BLaER1 treated with 17β-estradiol and CSF1 and Interleukin-3, amounts not matched to agents 10 nM and 100 nM (cell line): ENCODE data around the gene TP73.

ENCODE experiments used
- H3K27ac ChIP-seq, 11 experiments: shearing (Covaris generic); formaldehyde crosslinking; 2 replicates each; pipeline ENCODE4 v1.8.1; 2022
- H3K27me3 ChIP-seq, 11 experiments: shearing (Covaris generic); formaldehyde crosslinking; 2 replicates each; pipeline ENCODE4 v1.8.1; 2022
- H3K36me3 ChIP-seq, 11 experiments: shearing (Covaris generic); formaldehyde crosslinking; 2 replicates each; pipeline ENCODE4 v1.8.1; 2022
- H3K4me1 ChIP-seq, 10 experiments: shearing (Covaris generic); formaldehyde crosslinking; 2 replicates each; pipeline ENCODE4 v1.8.1; 2022
- H3K4me2 ChIP-seq, 11 experiments: shearing (Covaris generic); formaldehyde crosslinking; 2 replicates each; pipeline ENCODE4 v1.8.1; 2022
- H3K4me3 ChIP-seq, 10 experiments: shearing (Covaris generic); formaldehyde crosslinking; 2 replicates each; pipeline ENCODE4 v1.8.1; 2022
- H3K9ac ChIP-seq, 11 experiments: shearing (Covaris generic); formaldehyde crosslinking; 2 replicates each; pipeline ENCODE4 v1.8.1; 2022
- H3K9me3 ChIP-seq, 11 experiments: shearing (Covaris generic); formaldehyde crosslinking; replicated peaks in 1 of 11; 2 replicates each; pipeline ENCODE4 v1.8.1; 2022
- H4K20me1 ChIP-seq, 11 experiments: shearing (Covaris generic); formaldehyde crosslinking; 2 replicates each; pipeline ENCODE4 v1.8.1; 2022
- Cebpa-rat ChIP-seq, 11 experiments: shearing (Covaris generic); IDR thresholded peaks; 2 replicates each; pipeline ENCODE4 v1.8.1; 2022

TP73 gene

DNA sequence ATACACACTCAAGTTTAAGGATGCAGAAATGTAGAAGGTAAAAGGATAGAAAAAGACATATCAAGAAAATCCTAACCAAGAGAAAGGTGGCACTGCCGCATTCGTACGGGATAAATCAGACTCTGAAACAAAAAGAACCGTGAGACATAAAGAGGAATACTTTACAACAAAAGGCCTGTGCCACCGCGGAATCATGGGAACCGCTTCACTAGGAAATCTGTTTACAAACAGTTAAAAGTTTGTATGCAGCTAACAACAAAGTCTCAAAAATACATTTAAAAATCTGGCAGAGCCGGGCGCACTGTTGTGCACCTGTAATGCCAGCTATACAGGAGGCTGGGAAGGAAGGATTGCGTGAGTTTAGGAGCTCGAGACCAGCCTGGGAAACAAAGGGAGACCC lies 10.5 kb upstream of the TP73 start:
- H3K27ac ChIP-seq, result no peak overlapping the region
- H3K4me3 ChIP-seq, result no peak overlapping the region
- no peak overlapping the region for H3K9ac ChIP-seq
- no peaks in the 10 kb centered on the region for H3K9me3 ChIP-seq
- H3K4me2 ChIP-seq, result no peak overlapping the region
- H3K27me3 ChIP-seq, result no peaks in the 10 kb centered on the region
- no peak for TF ChIP-seq Cebpa-rat (IDR thresholded peaks at IDR 0.05)
- H3K36me3 ChIP-seq, result peaks cover 58 to 93% (median 86%) of the 10 kb centered on the region in 11 experiments
- peaks cover 0 to 31% (median 8%) of the 10 kb centered on the region in 11 experiments; a peak in 9 of 22 replicates for H4K20me1 ChIP-seq
- peaks cover 0 to 41% (median 32%) of the 10 kb centered on the region in 10 experiments; a peak in 16 of 20 replicates for H3K4me1 ChIP-seq

GRCh38 chr1:3642919-3643675 lies 9.2 kb upstream of the TP73 start:
- H3K4me1 ChIP-seq, result peaks cover 10 to 43% (median 29%) of the 10 kb centered on the region in 10 experiments
- no peak overlapping the region for H3K4me2 ChIP-seq
- no peak overlapping the region for H3K9ac ChIP-seq
- H3K4me3 ChIP-seq, result no peak overlapping the region
- peaks cover 56 to 89% (median 84%) of the 10 kb centered on the region in 11 experiments for H3K36me3 ChIP-seq
- no peak for TF ChIP-seq Cebpa-rat (IDR thresholded peaks at IDR 0.05)
- H3K27ac ChIP-seq, result no peak overlapping the region
- no peaks in the 10 kb centered on the region for H3K27me3 ChIP-seq
- no peaks in the 10 kb centered on the region for H3K9me3 ChIP-seq
- peaks cover 0 to 31% (median 8%) of the 10 kb centered on the region in 11 experiments; a peak in 9 of 22 replicates for H4K20me1 ChIP-seq

- no peak overlapping the region for H3K4me3 ChIP-seq
- no peak for TF ChIP-seq Cebpa-rat (IDR thresholded peaks at IDR 0.05)
- no peaks in the 10 kb centered on the region for H3K27me3 ChIP-seq
These were observed 8.0 kb upstream of the TP73 start for GRCh38 chr1:3644273-3644672.

DNA sequence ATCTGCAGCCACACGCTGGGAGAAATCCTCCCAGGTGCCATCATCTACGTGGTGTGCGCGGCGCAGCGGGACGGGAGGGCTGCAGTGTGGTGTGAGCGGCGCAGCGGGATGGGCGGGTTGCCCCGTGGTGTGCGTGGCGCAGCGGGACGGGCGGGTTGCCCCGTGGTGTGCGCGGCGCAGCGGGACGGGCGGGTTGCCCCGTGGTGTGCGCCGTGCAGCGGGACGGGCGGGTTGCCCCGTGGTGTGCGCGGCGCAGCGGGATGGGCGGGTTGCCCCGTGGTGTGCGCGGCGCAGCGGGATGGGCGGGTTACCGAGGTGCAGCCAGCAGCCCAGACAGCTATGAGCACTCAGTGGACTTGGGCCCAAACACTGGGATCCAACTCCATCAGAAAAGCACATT lies 7.1 kb upstream of the TP73 start:
- Histone ChIP-seq H3K36me3 (peaks cover 47 to 74% (median 65%) of the 10 kb centered on the region in 11 experiments), H3K4me3 (no peak overlapping the region), H3K4me2 (no peak overlapping the region), H4K20me1 (peaks cover 0 to 24% (median 5%) of the 10 kb centered on the region in 11 experiments; a peak in 9 of 22 replicates), H3K27me3 (peaks cover 1 to 3% (median 2%) of the 10 kb centered on the region in 11 experiments; a peak in 21 of 22 replicates), H3K9ac (no peak overlapping the region), H3K27ac (no peak overlapping the region), H3K4me1 (peaks cover 21 to 36% (median 25%) of the 10 kb centered on the region in 10 experiments), H3K9me3 (no peaks in the 10 kb centered on the region)
- no peak for TF ChIP-seq Cebpa-rat (IDR thresholded peaks at IDR 0.05)

More at GRCh38 chr1:3644273-3644672, 8.0 kb upstream of the TP73 start:
- Histone ChIP-seq H3K4me2 (no peak overlapping the region), H3K9me3 (no peaks in the 10 kb centered on the region), H3K4me1 (peaks cover 19 to 43% (median 29%) of the 10 kb centered on the region in 10 experiments), H4K20me1 (peaks cover 0 to 31% (median 8%) of the 10 kb centered on the region in 11 experiments; a peak in 9 of 22 replicates), H3K36me3 (peaks cover 48 to 84% (median 74%) of the 10 kb centered on the region in 11 experiments), H3K9ac (no peak overlapping the region), H3K27ac (no peak overlapping the region)

DNA sequence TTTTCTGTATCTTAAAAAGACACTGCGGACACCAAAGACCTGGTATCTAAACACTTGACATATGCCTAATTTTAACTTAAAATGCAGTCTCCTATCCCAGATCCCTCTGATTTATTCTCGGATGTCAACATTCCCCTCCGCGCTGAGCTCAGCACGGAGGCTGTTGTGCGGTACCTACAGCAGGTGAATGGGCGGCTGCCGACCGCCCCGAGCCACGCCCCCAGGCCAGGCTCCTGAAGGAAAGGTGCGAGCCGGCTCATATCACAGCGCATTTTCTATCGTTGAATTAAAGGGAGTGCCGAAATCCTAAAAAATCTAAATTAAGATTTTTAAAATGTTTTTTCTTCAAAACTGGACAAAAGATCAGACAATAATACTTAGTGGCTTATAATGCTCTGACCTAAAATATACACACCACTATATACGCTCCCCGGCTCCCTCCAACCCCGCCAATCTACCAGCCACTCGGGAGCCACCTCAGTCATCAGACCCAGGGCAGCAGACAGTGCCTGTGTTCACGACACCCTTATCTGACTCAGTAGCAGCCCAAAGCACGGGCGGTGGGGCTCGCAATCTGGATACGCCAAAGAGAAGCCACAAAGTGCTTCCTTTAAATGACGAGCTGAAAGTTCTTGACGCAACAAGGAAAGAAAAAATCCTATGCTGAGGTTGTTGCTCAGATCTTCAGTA lies 6.5 kb upstream of the TP73 start:
- Histone ChIP-seq H4K20me1 (peaks cover 0 to 19% (median 0%) of the 10 kb centered on the region in 11 experiments; a peak in 7 of 22 replicates), H3K4me3 (no peak overlapping the region), H3K27ac (no peak overlapping the region)

GRCh38 chr1:3646596-3646995 lies 5.7 kb upstream of the TP73 start:
- Histone ChIP-seq H3K27ac (no peak overlapping the region; a peak in 1 of 22 replicates), H4K20me1 (peaks cover 0 to 12% (median 0%) of the 10 kb centered on the region in 11 experiments; a peak in 4 of 22 replicates), H3K36me3 (peaks cover 37 to 61% (median 52%) of the 10 kb centered on the region in 11 experiments), H3K4me3 (no peak overlapping the region), H3K4me2 (peak overlapping the region in 1 of 11 experiments; percentile 19; a peak in 1 of 22 replicates), H3K27me3 (peaks cover 15 to 16% (median 16%) of the 10 kb centered on the region in 11 experiments), H3K4me1 (peaks cover 23 to 38% (median 28%) of the 10 kb centered on the region in 10 experiments), H3K9ac (peak overlapping the region in 4 of 11 experiments; percentile 1 to 15 (median 2); a peak in 1 of 22 replicates), H3K9me3 (peaks cover 0 to 13% (median 10%) of the 10 kb centered on the region in 11 experiments; a peak in 12 of 22 replicates)
- no peak for TF ChIP-seq Cebpa-rat (IDR thresholded peaks at IDR 0.05)

More for the DNA sequence above, 6.5 kb upstream of the TP73 start:
- Histone ChIP-seq H3K9ac (no peak overlapping the region), H3K4me2 (no peak overlapping the region; a peak in 2 of 22 replicates), H3K4me1 (peaks cover 23 to 38% (median 28%) of the 10 kb centered on the region in 10 experiments), H3K9me3 (peaks cover 0 to 5% (median 4%) of the 10 kb centered on the region in 11 experiments; a peak in 12 of 22 replicates), H3K36me3 (peaks cover 44 to 69% (median 60%) of the 10 kb centered on the region in 11 experiments), H3K27me3 (peaks cover 7 to 8% (median 8%) of the 10 kb centered on the region in 11 experiments)
- TF ChIP-seq Cebpa-rat (IDR thresholded peaks at IDR 0.05), result no peak

DNA sequence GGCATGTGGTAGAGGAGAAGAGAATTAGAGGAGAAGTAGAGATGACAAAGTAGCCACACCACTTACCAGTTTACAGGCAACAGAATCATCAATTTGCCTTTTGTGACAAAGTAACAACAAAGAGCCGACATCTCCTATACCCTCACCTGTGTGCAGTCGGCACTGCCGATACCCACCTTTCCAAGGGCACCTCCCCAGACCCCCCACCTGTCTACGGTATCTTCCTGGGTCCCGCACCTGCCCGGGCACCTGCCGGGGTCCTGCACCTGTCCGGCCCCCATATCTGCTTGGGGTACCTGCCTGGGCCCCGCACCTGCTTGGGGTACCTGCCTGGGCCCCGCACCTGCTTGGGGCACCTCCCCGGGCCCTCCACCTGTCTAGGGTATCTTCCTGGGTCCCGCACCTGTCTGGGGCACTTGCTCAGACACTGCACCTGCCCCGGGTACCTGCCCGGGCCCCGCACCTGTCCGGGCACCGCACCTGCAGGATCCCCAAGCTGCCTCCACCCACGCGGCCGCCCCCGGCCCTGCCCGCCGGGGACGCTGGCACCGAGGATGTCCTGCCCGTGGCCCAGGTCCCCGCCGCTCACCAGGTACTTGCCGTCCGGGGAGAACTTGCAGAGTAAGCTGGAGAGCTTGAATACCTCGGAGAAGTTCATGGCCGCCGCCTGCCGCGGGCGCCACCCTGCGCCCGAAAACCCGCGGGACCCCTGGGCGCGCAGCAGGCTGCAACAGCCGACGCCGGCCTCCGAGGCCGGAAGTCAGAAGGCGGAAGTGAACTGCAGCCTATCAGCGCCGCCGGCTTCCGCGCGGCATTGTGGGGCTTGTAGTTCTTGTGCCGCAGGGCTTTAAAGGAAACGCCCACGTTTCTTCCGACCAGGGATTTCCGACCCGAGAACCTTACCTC lies 2.7 kb upstream of the TP73 start, which contains the start of gene WRAP73:
Gene WRAP73 (minus strand): TSS at position 762 of the 906 bp plus-strand sequence. CDS start 104 bp downstream, at position 658.
- no peak for TF ChIP-seq Cebpa-rat (IDR thresholded peaks at IDR 0.05)
- Histone ChIP-seq H3K27ac (peak within 1 kb of the TSS; percentile 71 to 87 (median 80)), H3K9me3 (peaks cover 0 to 13% (median 10%) of the 10 kb centered on the region in 11 experiments; a peak in 12 of 22 replicates), H3K27me3 (peaks cover 45 to 46% (median 46%) of the 10 kb centered on the region in 11 experiments), H3K36me3 (peaks cover 29 to 39% (median 30%) of the 10 kb centered on the region in 11 experiments), H4K20me1 (peaks cover 0 to 6% (median 0%) of the 10 kb centered on the region in 11 experiments; a peak in 2 of 22 replicates), H3K9ac (peak within 1 kb of the TSS; percentile 82 to 95 (median 88)), H3K4me2 (peak within 1 kb of the TSS; percentile 93 to 99 (median 99)), H3K4me3 (peak within 1 kb of the TSS; percentile 88 to 100 (median 97)), H3K4me1 (peaks cover 23 to 43% (median 28%) of the 10 kb centered on the region in 10 experiments)
